SU-DHL-6 (cell line): ENCODE measurements around the gene GH1.
"Not testable (repeated sequence)": the region's sequence is repeated elsewhere in the genome, so short reads cannot be mapped to it uniquely, and the experiment has no call there.

Experiments used
- H2AFZ ChIP-seq: fragments of 200-600 bp; sonication (generic); 2 replicates; pipeline ENCODE4 v1.6.1; 2014; ENCODE audit warnings: low read depth, mild to moderate bottlenecking, moderate library complexity, mixed read lengths, antibody characterized with exemption, low read length; ENCODE audit not compliant: severe bottlenecking
- H3F3A ChIP-seq: fragments of 200-600 bp; shearing (Covaris generic); 2 replicates; pipeline ENCODE4 v1.6.0; 2016; ENCODE audit warnings: antibody characterized with exemption, mild to moderate bottlenecking; ENCODE audit not compliant: insufficient read depth
- H3K27ac ChIP-seq: fragments of 200-600 bp; sonication (generic); 2 replicates; pipeline ENCODE4 v1.5.1; 2016; ENCODE audit warnings: low read depth, mild to moderate bottlenecking, low read length, moderate library complexity, mixed read lengths
- H3K27me3 ChIP-seq: fragments of 200-600 bp; sonication (generic), shearing (Covaris generic); 2 replicates; pipeline ENCODE4 v1.6.0; 2014; ENCODE audit warnings: mild to moderate bottlenecking, low read length
- H3K36me3 ChIP-seq: fragments of 200-600 bp; sonication (generic); 2 replicates; pipeline ENCODE4 v1.6.1; 2014; ENCODE audit warnings: mild to moderate bottlenecking, low read length, mixed read lengths
- H3K4me2 ChIP-seq: fragments of 300-600, 200-600 bp; shearing (Covaris generic), sonication (generic); 2 replicates; pipeline ENCODE4 v1.6.0; 2014; ENCODE audit warnings: low read length, low read depth, mild to moderate bottlenecking; ENCODE audit not compliant: poor library complexity, severe bottlenecking
- H3K4me3 ChIP-seq: fragments of 200-600 bp; sonication (generic); 2 replicates; pipeline ENCODE4 v1.5.1; 2014; ENCODE audit warnings: antibody characterized with exemption, low read length, mild to moderate bottlenecking, mixed read lengths; ENCODE audit not compliant: insufficient read depth, poor library complexity, severe bottlenecking
- H3K79me2 ChIP-seq: fragments of 200-600 bp; sonication (generic); 2 replicates; pipeline ENCODE4 v1.6.1; 2014; ENCODE audit warnings: mild to moderate bottlenecking, low read length, moderate library complexity; ENCODE audit not compliant: insufficient read depth
- H3K9ac ChIP-seq: fragments of 200-600 bp; sonication (generic); 2 replicates; pipeline ENCODE4 v1.7.0; 2014; ENCODE audit warnings: mild to moderate bottlenecking, low read length
- H3K9me2 ChIP-seq: fragments of 200-600 bp; sonication (generic); replicated peaks from 2 replicates; pipeline ENCODE4 v1.6.1; 2014; ENCODE audit warnings: low read length; ENCODE audit not compliant: insufficient read depth
- H3K9me3 ChIP-seq: fragments of 200-600 bp; sonication (generic); 2 replicates; pipeline ENCODE4 v1.6.1; 2014; ENCODE audit warnings: low read length, mixed read lengths; ENCODE audit not compliant: insufficient read depth
- H4K20me1 ChIP-seq: fragments of 200-600 bp; sonication (generic); 2 replicates; pipeline ENCODE4 v1.6.1; 2014; ENCODE audit warnings: low read depth, mild to moderate bottlenecking, antibody characterized with exemption, low read length, moderate library complexity, mixed read lengths
- CTCF ChIP-seq: fragments of 200-600 bp; sonication (generic); IDR thresholded peaks from one replicate; pipeline ENCODE4 v1.5.1; 2017; ENCODE audit warnings: antibody characterized with exemption, mild to moderate bottlenecking, low read length, moderate library complexity; ENCODE audit not compliant: insufficient read depth, poor library complexity, severe bottlenecking
- EZH2phosphoT487 ChIP-seq: fragments of 200-600 bp; sonication (generic), shearing (Covaris generic); conservative IDR thresholded peaks from 2 replicates; pipeline ENCODE4 v1.6.1; 2018; ENCODE audit warnings: mild to moderate bottlenecking, antibody characterized with exemption, low read length, moderate library complexity, mixed read lengths

Gene GH1

GRCh38 chr17:63881935-63882601 lies 36.6 kb downstream of the GH1 start, which contains the start of gene GH2:
Gene GH2 (minus strand): TSS chr17:63881944. CDS start chr17:63881801, 143 bp downstream.
- no peaks in the 10 kb centered on the region for H3F3A ChIP-seq
- H2AFZ ChIP-seq: no peak within 1 kb of the TSS
- H3K36me3 ChIP-seq: no peaks in the 10 kb centered on the region
- H3K4me2 ChIP-seq: no peak within 1 kb of the TSS
- H3K27ac ChIP-seq: no peak within 1 kb of the TSS
- no peak within 1 kb of the TSS for H3K9ac ChIP-seq
- no peaks in the 10 kb centered on the region for H4K20me1 ChIP-seq
- no peaks in the 10 kb centered on the region for H3K27me3 ChIP-seq
- H3K79me2 ChIP-seq: no peaks in the 10 kb centered on the region
- no peak within 1 kb of the TSS for H3K4me3 ChIP-seq
- TF ChIP-seq CTCF (peak; percentile 50), EZH2phosphoT487 (no peak)
- H3K9me2 ChIP-seq: no peaks in the 10 kb centered on the region
- no peaks in the 10 kb centered on the region for H3K9me3 ChIP-seq

- H3K4me3 ChIP-seq: not testable (repeated sequence)
Measured at GRCh38 chr17:63881337-63881736, 37.3 kb downstream of the GH1 start.

GRCh38 chr17:63880706-63881105 lies 37.9 kb downstream of the GH1 start:
- Histone ChIP-seq H3K4me2 (no peak overlapping the region), H4K20me1 (no peaks in the 10 kb centered on the region), H3K27ac (no peak overlapping the region), H3F3A (no peaks in the 10 kb centered on the region), H2AFZ (no peak overlapping the region), H3K36me3 (no peaks in the 10 kb centered on the region), H3K9ac (no peak overlapping the region), H3K4me3 (no peak overlapping the region), H3K9me2 (no peaks in the 10 kb centered on the region), H3K27me3 (no peaks in the 10 kb centered on the region), H3K79me2 (no peaks in the 10 kb centered on the region), H3K9me3 (no peaks in the 10 kb centered on the region)
- no peak for TF ChIP-seq CTCF
- TF ChIP-seq EZH2phosphoT487: no peak

More at GRCh38 chr17:63881337-63881736, 37.3 kb downstream of the GH1 start:
- not testable (repeated sequence) for H3F3A ChIP-seq, H4K20me1 ChIP-seq, H3K9ac ChIP-seq, H2AFZ ChIP-seq, H3K36me3 ChIP-seq, H3K27me3 ChIP-seq, H3K9me3 ChIP-seq, H3K9me2 ChIP-seq, H3K4me2 ChIP-seq, H3K79me2 ChIP-seq, H3K27ac ChIP-seq

GRCh38 chr17:63878413-63878812 lies 40.2 kb downstream of the GH1 start:
- H3K4me2 ChIP-seq, H3K9ac ChIP-seq, H3F3A ChIP-seq, H3K36me3 ChIP-seq, H3K9me3 ChIP-seq, H3K4me3 ChIP-seq, H4K20me1 ChIP-seq, H3K27ac ChIP-seq, H2AFZ ChIP-seq, H3K27me3 ChIP-seq, H3K79me2 ChIP-seq, H3K9me2 ChIP-seq: not testable (repeated sequence)

- H3K9ac ChIP-seq, H4K20me1 ChIP-seq, H3K79me2 ChIP-seq, H2AFZ ChIP-seq, H3F3A ChIP-seq, H3K36me3 ChIP-seq, H3K4me2 ChIP-seq, H3K4me3 ChIP-seq, H3K9me2 ChIP-seq, H3K9me3 ChIP-seq, H3K27me3 ChIP-seq, H3K27ac ChIP-seq: not testable (repeated sequence)
Measured at GRCh38 chr17:63874693-63875092, 43.9 kb downstream of the GH1 start.

- H3K9me2 ChIP-seq, H2AFZ ChIP-seq, H3K27ac ChIP-seq, H3K4me3 ChIP-seq, H3K9ac ChIP-seq, H3K27me3 ChIP-seq, H4K20me1 ChIP-seq, H3F3A ChIP-seq, H3K4me2 ChIP-seq, H3K79me2 ChIP-seq, H3K36me3 ChIP-seq, H3K9me3 ChIP-seq: not testable (repeated sequence)
Measured at GRCh38 chr17:63874061-63874626, 44.5 kb downstream of the GH1 start.
